Gastroesophageal sphincter (tissue), 3 donors: Measurements from ENCODE around the gene AKAP13.

ENCODE experiments used
- POLR2A ChIP-seq, 2 donors: fragments of 450-650 bp; IDR thresholded peaks; one replicate each; pipeline ENCODE4 v1.6.1; 2017; ENCODE audit warnings: antibody characterized with exemption in 2 of 2, mild to moderate bottlenecking in 2 of 2, moderate library complexity in 1 of 2
- TF ChIP-seq, protein P1 (sequence below), 4 experiments: fragments of 200-600 bp in 2 of 4; fragments of 450-650 bp in 2 of 4; sonication (generic) in 1 of 4; IDR thresholded peaks; one replicate each; pipeline ENCODE4 v1.5.1; 2017 to 2019; ENCODE audit warnings: antibody characterized with exemption in 4 of 4, mild to moderate bottlenecking in 2 of 4, moderate library complexity in 2 of 4

- TF ChIP-seq POLR2A (IDR thresholded peaks at IDR 0.05): no peak
- TF ChIP-seq, protein P1, sequence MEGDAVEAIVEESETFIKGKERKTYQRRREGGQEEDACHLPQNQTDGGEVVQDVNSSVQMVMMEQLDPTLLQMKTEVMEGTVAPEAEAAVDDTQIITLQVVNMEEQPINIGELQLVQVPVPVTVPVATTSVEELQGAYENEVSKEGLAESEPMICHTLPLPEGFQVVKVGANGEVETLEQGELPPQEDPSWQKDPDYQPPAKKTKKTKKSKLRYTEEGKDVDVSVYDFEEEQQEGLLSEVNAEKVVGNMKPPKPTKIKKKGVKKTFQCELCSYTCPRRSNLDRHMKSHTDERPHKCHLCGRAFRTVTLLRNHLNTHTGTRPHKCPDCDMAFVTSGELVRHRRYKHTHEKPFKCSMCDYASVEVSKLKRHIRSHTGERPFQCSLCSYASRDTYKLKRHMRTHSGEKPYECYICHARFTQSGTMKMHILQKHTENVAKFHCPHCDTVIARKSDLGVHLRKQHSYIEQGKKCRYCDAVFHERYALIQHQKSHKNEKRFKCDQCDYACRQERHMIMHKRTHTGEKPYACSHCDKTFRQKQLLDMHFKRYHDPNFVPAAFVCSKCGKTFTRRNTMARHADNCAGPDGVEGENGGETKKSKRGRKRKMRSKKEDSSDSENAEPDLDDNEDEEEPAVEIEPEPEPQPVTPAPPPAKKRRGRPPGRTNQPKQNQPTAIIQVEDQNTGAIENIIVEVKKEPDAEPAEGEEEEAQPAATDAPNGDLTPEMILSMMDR (IDR thresholded peaks at IDR 0.05): no peak
Observed at GRCh38 chr15:85691350-85692240, 311.2 kb downstream of the AKAP13 start.
